GM18508 (cell line): ENCODE results near the gene KCNJ18.
"Not testable (repeated sequence)": the region's sequence is repeated elsewhere in the genome, so short reads cannot be mapped to it uniquely, and the experiment has no call there.

Experiments used
- ATAC-seq: cut with Tn5 transposase; IDR thresholded peaks from one replicate; pipeline ENCODE4 v1.9.1; 2021; ENCODE audit warnings: moderate number of reproducible peaks; ENCODE audit not compliant: insufficient read depth, unreplicated experiment

Gene KCNJ18

DNA sequence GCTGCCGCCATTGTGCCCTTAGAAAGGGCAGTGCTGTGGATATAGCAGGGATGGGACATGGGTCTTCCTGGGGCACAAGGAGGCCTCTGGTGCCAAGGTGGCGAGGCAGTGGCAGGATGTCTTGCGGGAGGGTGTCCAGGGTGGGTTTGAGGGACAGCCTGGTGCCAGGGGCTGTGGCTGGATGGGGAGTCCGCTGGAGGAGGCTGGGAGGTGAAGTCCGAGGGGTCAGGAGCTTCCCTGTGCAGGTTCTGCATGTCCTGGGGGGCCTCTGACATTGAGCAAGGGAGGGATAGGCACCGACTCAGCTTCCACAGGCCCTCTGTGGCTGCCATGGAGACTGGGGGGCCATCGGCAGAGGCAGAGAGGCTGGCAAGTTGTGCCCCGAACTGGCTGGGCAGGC, 9.7 kb downstream of the KCNJ18 start:
- not testable (repeated sequence) for ATAC-seq

GRCh38 chr17:21702521-21702920, 10.2 kb downstream of the KCNJ18 start:
- not testable (repeated sequence) for ATAC-seq

- not testable (repeated sequence) for ATAC-seq
Observed at GRCh38 chr17:21702940-21703640, 10.8 kb downstream of the KCNJ18 start.

DNA sequence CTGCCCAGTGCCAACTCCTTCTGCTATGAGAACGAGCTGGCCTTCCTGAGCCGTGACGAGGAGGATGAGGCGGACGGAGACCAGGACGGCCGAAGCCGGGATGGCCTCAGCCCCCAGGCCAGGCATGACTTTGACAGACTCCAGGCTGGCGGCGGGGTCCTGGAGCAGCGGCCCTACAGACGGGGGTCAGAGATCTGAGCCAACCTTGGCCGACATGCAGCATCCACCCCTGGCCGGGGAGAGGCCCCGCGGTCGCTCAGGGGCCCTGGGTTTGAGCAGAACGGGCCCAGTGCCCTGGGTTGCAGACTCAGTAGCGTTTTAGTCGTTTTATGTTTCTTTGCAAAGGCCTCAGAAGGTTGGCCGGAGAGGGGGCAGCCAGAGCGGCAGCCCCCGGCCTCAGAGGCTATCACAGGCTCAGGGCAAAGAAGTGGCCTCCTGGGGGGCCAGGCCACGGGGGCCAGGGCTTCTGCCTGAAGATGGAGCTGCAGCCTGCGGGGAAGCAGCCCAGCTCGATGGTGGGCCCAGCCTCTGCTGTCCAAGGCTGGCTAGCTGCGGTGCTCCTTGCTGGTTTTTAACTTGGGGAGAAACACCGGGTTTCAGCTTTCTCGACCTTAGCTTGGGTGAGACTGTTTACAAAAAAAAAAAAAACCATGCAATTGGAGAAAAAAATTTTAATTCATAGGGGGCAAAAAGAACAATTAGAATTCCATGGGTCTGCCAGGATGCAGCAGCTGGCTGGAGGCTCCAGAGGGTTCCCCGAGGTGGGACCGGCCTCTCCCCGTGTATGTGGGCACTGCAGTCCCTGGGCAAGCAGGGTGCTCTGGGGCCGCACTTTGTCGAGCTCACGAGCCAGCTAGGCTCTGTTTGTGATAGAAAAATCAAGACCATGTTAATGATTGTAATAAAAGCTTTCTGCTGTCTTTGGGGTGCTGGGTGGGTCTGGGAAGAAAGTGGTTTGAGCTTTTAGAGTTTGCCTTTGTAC, 11.9 kb downstream of the KCNJ18 start:
- not testable (repeated sequence) for ATAC-seq

DNA sequence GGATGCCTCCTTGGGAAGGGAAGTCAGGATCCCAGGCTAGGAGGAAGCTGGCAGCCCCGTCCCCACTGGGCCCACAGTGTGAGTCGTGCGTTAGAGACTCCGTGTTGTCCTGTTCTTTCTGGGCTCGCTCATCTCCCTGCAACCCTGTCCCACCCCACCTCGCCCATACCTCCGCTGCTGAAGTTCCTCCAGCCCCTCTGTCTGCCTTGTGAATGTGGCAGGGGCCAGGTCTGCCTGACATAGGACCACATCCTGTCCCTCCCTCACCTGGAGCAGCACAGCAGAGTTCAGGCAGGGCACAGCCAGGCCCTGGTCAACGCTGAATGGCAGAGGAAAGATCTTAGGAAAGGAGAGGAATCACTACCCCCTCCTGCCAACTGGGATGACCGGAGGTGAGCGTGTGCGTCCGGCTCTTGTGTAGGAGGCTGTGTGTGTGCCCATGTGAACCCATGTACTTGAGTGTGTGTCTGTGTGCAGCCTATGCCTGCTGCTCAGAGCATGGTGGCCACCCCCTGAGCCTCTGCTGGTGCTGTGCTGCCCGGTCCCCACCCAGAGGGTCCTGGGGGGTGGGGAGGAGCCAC, 12.8 kb downstream of the KCNJ18 start:
- ATAC-seq = no peak

GRCh38 chr17:21705746-21706145, 13.4 kb downstream of the KCNJ18 start:
- not testable (repeated sequence) for ATAC-seq

DNA sequence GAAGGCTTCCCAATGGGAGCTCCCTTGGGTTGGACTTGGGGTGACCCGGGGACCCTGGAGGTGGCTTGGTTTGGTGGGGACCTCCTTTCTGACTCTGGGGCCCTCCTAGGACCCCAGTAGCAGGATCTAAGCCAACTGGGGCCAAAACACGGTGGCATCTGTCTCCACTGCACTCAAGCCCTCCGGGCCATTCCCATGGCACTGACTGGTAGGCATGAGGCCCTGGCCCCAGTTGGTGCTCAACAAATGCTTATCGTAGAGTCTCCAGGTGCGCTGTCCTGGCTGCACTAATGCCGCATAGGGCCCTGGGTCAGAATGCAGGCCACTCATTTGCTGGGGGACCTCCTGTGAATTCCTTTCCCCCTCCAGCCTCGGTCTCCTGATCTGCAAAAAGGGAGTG, 14.2 kb downstream of the KCNJ18 start:
- not testable (repeated sequence) for ATAC-seq

DNA sequence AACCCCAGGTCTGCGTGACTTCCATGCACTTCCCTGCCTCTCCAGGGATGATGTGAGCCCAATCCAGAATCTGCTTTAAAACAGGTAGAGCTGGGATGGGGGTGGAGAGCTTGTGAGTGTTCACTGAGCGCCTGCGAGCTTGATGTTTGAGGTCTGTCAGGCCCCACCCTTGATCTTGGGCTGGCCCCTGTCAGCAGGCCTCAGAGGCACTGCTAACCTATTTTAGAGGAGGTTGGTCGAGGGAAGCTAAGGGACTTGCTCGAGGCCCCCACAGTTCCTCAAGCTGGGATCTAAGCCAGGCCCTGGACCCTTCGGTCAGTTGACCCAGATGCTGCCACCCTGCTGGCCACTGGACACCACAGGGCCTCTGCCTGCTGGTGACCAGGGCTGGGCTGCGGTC, 14.8 kb downstream of the KCNJ18 start:
- not testable (repeated sequence) for ATAC-seq

- not testable (repeated sequence) for ATAC-seq
Observed at GRCh38 chr17:21707711-21708611, 15.6 kb downstream of the KCNJ18 start.

DNA sequence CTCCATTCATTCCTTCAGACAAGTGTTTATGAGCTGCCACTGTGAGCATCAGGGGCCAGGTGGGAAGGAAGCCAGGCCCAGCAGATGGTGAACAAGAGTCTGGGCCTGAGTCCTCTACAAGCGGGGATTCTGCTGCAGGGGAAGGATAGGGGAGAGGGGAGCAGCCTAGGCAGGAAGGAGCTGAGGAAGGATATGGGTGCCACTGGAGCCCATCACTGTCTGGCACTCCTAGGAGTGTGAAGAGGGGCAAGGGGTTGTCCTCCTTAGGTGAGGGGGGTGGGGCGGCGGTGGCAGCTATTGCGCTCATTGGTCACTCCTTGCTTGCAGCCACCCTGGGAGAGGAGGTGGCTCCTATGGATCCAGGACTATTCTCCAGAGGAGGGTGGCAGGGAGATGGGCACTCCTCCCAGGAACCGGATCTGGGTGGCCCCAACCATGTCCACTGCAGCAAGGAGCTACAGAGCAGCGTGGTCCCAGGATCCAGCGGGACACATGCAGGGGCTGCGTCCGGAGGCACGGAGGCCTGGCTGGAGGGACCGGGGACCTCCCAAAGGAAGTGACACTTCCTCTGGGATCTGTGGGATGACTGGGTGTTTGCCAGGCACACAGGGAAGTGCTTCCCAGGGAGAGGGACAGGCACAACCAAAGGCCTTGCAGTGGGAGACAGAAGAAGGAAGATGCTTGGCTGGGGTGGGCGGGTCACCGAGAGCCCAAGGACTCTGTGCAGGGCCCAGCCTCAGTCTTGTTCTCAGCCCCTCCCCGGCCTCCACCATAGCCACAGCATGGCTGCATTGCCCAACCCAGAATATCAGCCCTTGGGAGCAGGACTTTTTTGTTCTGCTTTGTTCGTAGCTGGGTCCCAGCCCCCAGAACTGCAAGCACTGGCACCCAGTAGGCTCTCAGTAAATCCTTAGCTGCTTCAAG, 16.6 kb downstream of the KCNJ18 start:
- not testable (repeated sequence) for ATAC-seq

DNA sequence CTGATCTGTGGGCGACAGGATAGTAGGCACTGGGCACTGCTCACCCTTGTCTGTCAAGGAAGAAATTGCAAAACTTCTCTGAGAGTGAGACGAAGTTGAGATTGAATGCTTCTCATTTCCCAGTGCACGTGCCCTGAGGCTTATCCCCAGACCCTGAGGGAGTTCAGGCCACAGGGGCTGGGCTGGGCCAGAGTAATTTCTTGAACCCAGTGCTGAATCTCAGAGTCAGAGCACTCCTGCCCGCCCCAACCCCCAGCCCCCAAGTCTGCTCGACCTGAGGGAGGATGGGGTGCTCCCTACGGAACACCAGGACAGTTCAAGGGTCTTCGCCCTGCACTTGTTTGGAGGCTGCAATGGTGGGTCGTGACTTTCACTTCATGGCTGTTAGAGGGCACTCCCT, 17.7 kb downstream of the KCNJ18 start:
- ATAC-seq = not testable (repeated sequence)

DNA sequence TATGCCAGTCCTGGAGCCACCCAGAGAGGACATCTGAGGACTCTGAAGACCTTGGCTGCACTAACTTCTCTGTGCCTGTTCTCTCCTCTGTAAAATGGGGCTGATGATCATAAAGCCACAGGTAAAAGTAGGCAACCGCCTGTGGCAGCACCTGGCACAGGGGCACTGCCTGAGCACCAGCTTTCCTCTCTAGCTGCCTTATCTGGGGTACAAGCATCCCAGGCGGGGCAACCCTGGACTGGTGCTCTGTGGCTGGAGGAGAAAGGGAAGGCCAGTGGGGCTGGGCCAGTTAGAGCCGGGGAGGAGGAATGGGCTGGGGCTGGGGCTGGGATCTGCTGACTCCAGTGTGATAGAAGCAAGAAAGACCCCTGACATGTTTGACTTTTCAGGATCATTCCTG, 18.2 kb downstream of the KCNJ18 start:
- not testable (repeated sequence) for ATAC-seq

- ATAC-seq = no peak
Observed at GRCh38 chr17:21711182-21711581, 18.9 kb downstream of the KCNJ18 start.

- ATAC-seq = not testable (repeated sequence)
Observed at GRCh38 chr17:21713020-21713419, 20.7 kb downstream of the KCNJ18 start.

DNA sequence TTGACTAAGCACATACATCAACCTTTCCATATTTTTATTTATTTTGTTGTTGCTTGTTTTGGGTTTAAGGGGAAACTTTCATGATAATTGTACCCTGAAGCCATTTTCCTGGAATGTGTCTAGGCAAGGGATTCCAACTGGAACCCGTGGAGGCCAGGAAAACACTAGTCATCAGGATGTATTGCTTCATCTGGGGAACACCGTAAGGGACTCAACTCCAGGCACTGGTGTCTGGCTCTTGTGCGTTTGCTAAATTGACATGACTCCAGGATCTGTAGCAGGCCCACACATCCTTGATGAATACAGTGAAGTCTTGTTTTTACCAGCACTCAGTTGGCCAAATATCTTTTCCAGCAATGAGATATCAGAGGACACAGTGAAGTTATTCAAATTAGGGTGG, 21.3 kb downstream of the KCNJ18 start:
- not testable (repeated sequence) for ATAC-seq

DNA sequence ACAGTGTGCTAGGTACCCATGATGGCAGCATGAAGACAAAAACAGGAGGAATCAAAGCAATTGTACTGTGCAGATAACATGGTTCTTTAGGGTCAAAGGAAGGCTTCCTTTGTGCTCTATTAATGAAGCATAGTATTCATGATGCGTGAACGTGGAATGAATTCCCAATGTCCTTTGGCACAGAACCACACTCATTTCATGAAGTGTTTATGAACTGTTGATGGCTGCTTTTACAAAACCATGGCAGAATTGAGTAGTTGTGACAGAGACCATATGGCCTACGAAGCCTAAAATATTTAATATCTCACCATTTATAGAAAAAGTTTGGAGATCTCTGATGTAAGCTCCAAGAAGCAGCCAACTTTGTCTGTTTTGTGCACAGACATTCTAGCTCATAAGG, 22.4 kb downstream of the KCNJ18 start:
- not testable (repeated sequence) for ATAC-seq

DNA sequence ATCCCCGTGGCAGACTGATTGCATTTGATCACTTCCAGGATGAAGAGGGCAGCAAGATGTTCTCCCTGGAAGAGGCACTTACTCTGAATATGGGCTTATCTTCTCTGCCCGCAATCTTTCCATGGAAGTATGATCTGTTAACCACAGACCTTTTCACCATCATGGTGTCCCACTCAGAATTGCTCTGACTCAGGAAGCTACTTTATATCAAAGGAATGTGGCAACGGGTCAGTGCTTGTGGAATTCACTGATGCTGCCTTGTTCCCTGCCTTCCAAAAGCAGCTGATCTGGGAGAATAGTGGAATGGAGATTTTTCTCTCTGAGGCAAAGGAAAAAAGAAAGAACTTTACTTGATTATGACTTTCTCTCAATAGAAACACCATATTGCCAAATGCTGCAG, 23.6 kb downstream of the KCNJ18 start:
- ATAC-seq = not testable (repeated sequence)

DNA sequence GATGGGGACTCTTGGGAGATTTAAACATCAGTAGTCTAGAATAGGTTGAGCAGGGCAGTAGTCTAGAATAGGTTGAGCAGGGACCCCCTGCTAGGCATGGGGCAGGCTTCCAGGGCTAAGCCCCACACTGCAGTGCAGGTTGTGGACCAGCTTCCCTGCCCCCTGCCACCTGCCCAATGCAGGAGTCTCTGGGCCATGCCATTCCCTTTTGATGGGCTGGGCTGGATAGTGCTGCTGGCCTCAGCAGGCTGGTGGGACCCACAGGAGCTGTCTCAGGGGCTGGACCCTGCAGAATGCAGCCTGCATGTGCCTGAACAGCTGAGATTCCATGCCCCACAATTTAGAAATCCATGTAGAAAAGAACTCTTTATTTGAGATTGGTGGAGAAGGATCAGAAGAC, 26.6 kb downstream of the KCNJ18 start:
- not testable (repeated sequence) for ATAC-seq
